HG02852 (cell line): Measurements from ENCODE around the gene KDM1A.
"Not testable (repeated sequence)": the region's sequence is repeated elsewhere in the genome, so short reads cannot be mapped to it uniquely, and the experiment has no call there.

Experiments
- ATAC-seq: cut with Tn5 transposase; IDR thresholded peaks from one replicate; pipeline ENCODE4 v1.9.1; 2021; ENCODE audit warnings: mild to moderate bottlenecking, moderate library complexity; ENCODE audit not compliant: unreplicated experiment

Gene KDM1A

GRCh38 chr1:23010025-23010424 is 9.2 kb upstream of the KDM1A start:
- not testable (repeated sequence) for ATAC-seq

- no peak for ATAC-seq
These were observed 5.6 kb upstream of the KDM1A start for GRCh38 chr1:23013657-23014056.

- ATAC-seq = no peak
These were observed 591 bp upstream of the KDM1A start for GRCh38 chr1:23018661-23019093.

- ATAC-seq = peak; percentile 19
These were observed 776 bp downstream of the KDM1A start for GRCh38 chr1:23019863-23020625.

- ATAC-seq = no peak
These were observed 1.6 kb downstream of the KDM1A start for GRCh38 chr1:23020706-23021405.

- no peak for ATAC-seq
These were observed 2.6 kb downstream of the KDM1A start for GRCh38 chr1:23021834-23022233.

GRCh38 chr1:23023174-23023845 is 4.0 kb downstream of the KDM1A start:
- ATAC-seq = no peak

GRCh38 chr1:23026568-23026967 is 7.3 kb downstream of the KDM1A start:
- ATAC-seq = no peak

GRCh38 chr1:23027352-23027907 is 8.2 kb downstream of the KDM1A start:
- ATAC-seq = no peak

- no peak for ATAC-seq
These were observed 10.1 kb downstream of the KDM1A start for GRCh38 chr1:23029337-23029736.

GRCh38 chr1:23035823-23036452 is 16.7 kb downstream of the KDM1A start:
- ATAC-seq = no peak

- no peak for ATAC-seq
These were observed 17.9 kb downstream of the KDM1A start for GRCh38 chr1:23037081-23037740.

GRCh38 chr1:23039308-23039826 is 20.1 kb downstream of the KDM1A start:
- no peak for ATAC-seq

GRCh38 chr1:23040509-23040908 is 21.2 kb downstream of the KDM1A start:
- ATAC-seq = no peak

- no peak for ATAC-seq
These were observed 24.8 kb downstream of the KDM1A start for GRCh38 chr1:23044035-23044434.

GRCh38 chr1:23050201-23050600 is 30.9 kb downstream of the KDM1A start:
- ATAC-seq = no peak

- no peak for ATAC-seq
These were observed 32.1 kb downstream of the KDM1A start for GRCh38 chr1:23051290-23051909.

GRCh38 chr1:23057301-23057700 is 38.0 kb downstream of the KDM1A start:
- ATAC-seq = no peak

GRCh38 chr1:23062271-23062670 is 43.0 kb downstream of the KDM1A start:
- ATAC-seq = no peak

GRCh38 chr1:23065385-23065784 is 46.1 kb downstream of the KDM1A start:
- ATAC-seq = no peak
